GM18861 (cell line): ENCODE data around the gene MYBPH.
A peak's percentile ranks its signal among the peaks of the same experiment; 100 is the strongest.

Source experiments
- ATAC-seq: cut with Tn5 transposase; IDR thresholded peaks from one replicate; pipeline ENCODE4 v1.9.1; 2021; ENCODE audit not compliant: unreplicated experiment

The MYBPH gene

GRCh38 chr1:203180611-203181330 is 5.1 kb upstream of the MYBPH start:
- ATAC-seq: no peak

GRCh38 chr1:203179667-203180005 is 4.0 kb upstream of the MYBPH start:
- ATAC-seq: no peak

- ATAC-seq: no peak
These were observed 3.4 kb upstream of the MYBPH start for GRCh38 chr1:203178821-203179666.

- ATAC-seq: no peak
These were observed 2.5 kb upstream of the MYBPH start for GRCh38 chr1:203178083-203178482.

GRCh38 chr1:203177470-203178039 is 1.9 kb upstream of the MYBPH start:
- ATAC-seq: no peak

GRCh38 chr1:203177036-203177405 is 1.4 kb upstream of the MYBPH start:
- ATAC-seq: no peak

- no peak for ATAC-seq
These were observed 828 bp upstream of the MYBPH start for GRCh38 chr1:203176273-203177035.

- ATAC-seq: no peak
These were observed 208 bp upstream of the MYBPH start for GRCh38 chr1:203175827-203176241.

- no peak for ATAC-seq
These were observed 1.2 kb downstream of the MYBPH start for GRCh38 chr1:203174324-203174985.

- peak; percentile 98 for ATAC-seq
These were observed 2.1 kb downstream of the MYBPH start for GRCh38 chr1:203173566-203173965.

GRCh38 chr1:203173011-203173555 is 2.5 kb downstream of the MYBPH start:
- ATAC-seq: no peak

- no peak for ATAC-seq
These were observed 3.2 kb downstream of the MYBPH start for GRCh38 chr1:203172184-203173010.

- ATAC-seq: no peak
These were observed 4.1 kb downstream of the MYBPH start for GRCh38 chr1:203171341-203172183.

- no peak for ATAC-seq
These were observed 4.8 kb downstream of the MYBPH start for GRCh38 chr1:203170625-203171330.

- no peak for ATAC-seq
These were observed 5.7 kb downstream of the MYBPH start for GRCh38 chr1:203169770-203170520.

GRCh38 chr1:203168991-203169390 is 6.6 kb downstream of the MYBPH start:
- ATAC-seq: no peak

- no peak for ATAC-seq
These were observed 7.3 kb downstream of the MYBPH start for GRCh38 chr1:203168256-203168786.
